EH (cell line): ENCODE results near the gene ZBTB20.
"Not testable (repeated sequence)": the region's sequence is repeated elsewhere in the genome, so short reads cannot be mapped to it uniquely, and the experiment has no call there.

Experiments used
- DNase-seq: peaks from one replicate; pipeline ENCODE4 v3.0.0-alpha.2; 2015; ENCODE audit warnings: low read depth

The ZBTB20 gene

DNA sequence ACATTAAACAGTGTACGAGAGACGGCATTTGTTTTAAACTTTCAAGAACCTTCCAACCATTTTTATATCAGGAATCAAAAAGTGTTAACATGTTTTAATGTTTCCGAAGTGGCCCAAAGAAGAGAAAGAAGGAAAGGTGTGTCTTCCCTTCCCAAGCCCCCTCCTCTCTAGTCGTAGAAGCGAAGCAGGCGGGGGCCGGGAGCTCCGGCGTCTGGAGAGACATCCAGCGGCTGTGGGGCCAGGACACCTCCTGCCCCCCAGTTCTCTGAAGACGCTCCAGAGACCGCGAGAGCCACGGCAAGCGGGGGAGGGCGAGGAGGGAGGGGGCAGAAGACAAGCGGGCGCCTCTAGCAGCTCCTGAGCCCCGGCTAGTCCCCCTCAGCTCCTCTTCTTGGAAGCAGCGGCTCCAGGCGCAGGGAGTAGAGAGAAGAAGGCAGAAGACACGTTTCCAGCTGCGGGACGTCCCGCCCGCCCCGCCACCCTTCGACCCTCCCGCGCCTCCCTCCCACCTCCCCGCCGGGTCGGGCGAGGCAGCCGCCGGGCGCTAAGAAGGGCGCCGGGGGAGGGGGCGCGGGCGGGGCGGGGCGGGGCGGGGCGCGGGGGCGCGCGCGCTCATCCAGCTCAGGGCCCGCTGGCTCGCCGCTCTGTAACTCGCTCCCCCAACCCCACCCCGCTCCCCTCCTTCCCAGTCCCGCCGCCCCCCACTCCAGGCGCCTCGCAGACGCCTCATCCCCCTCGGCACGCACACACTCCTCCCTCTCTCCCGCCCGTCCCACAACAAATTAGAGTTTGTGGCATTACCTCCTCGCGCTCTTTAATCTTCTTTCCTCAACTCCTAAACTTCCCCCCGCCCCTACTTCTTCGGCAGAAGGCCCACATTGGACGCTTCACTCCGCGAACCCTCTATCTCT, at the start of gene ZBTB20:
TSS of gene ZBTB20 (minus strand) at position 871 of the 911 bp plus-strand sequence.
- peak; percentile 82 for DNase-seq

- peak; percentile 30 for DNase-seq
Observed at GRCh38 chr3:115194476-115194875, 47.4 kb upstream of the ZBTB20 start.

GRCh38 chr3:115190747-115191146, 43.7 kb upstream of the ZBTB20 start:
- no peak for DNase-seq

- DNase-seq = no peak
Observed at GRCh38 chr3:115187149-115187757, 40.2 kb upstream of the ZBTB20 start.

DNA sequence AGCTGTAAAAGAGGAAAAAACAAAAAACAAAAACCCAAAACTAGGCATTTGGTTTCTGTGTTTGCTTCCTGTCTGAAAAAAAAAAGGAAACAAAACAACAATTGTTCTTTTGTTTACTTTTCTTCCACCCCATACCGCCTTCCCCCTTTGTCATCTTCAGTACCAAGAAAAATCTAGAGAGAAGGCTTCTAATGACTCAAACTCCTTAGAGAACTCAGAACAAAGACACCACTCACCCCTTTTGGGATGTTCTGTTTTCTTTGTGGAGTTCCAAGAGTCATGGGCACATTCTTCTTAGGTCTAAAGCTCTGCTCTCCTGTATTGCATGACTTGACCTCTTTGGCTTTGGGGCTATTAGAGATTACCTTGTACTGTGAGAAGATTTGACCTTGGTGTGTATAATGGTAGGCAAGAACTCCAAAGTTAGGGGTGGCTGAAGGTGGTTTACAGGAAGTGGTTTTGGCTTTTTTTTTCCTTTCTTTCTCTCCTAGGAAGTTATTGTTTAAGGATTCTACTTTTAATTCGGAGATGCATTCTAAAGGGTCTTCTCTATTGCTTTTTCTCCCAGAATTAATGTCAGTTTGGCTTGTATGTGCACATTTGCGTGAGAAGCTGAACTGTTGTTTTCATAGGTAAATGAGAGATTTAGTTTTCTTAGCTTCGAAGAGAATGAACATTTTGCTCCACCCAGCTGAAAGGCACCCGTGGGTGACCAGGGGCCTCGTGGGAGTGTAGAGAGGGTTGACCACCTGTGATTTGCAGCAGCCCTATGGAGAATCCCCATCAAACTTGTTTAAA, 39.5 kb upstream of the ZBTB20 start:
- DNase-seq = no peak

GRCh38 chr3:115184859-115185572, 37.9 kb upstream of the ZBTB20 start:
- not testable (repeated sequence) for DNase-seq

DNA sequence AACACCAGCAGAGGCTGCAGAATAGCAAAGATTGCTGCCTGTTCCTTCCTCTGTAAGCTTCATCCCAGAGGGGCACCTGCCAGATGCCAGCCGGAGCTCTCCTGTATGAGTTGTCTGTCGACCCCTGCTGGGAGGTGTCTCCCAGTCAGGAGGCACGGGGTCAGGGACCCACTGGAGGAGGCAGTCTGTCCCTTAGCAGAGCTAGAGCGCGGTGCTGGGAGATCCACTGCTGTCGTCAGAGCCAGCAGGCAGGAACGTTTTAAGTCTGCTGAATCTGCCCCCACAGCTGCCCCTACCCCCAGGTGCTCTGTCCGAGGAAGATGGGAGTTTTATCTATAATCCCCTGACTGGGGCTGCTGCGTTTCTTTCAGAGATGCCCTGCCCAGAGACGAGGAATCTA, 31.8 kb upstream of the ZBTB20 start:
- not testable (repeated sequence) for DNase-seq

GRCh38 chr3:115169808-115170207, 22.7 kb upstream of the ZBTB20 start:
- DNase-seq = no peak

DNA sequence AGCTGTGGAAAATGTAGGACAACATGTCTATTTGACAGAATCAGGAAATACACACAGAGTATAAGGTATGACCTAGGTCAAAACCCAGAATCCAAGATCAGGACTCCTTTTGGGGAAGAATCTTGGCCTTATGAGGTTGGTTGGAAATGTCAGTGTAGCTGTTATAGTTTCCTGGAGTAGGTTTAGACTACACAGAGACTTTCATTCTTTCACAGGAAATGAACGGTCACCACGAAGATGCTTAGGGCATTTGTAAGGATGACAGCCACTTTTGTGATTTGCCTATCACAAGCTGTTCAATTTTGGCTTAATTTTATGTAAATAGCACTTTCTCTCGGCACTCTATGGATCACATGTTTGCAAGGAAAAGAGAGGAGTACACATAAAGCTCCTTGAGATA, 18.6 kb upstream of the ZBTB20 start:
- DNase-seq = peak; percentile 27

DNA sequence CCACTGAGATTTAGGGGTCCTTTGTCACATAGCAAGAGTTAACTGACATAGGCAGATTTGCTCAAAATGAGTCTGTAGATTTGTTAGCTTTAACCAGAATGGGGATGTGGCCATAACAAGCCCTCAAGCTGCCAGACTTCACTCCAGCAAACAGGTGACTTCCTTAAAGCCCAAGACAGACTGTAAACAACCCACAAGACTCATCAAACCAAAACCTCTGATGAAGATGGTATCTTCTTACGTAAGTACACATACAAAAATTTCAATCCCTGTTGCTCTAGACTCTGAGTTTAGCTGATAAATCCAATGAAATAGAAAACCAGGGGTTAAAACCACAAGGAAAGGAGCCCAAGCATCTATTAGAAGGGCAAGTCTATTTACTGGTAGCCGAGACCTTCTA, 18.2 kb upstream of the ZBTB20 start:
- no peak for DNase-seq

DNA sequence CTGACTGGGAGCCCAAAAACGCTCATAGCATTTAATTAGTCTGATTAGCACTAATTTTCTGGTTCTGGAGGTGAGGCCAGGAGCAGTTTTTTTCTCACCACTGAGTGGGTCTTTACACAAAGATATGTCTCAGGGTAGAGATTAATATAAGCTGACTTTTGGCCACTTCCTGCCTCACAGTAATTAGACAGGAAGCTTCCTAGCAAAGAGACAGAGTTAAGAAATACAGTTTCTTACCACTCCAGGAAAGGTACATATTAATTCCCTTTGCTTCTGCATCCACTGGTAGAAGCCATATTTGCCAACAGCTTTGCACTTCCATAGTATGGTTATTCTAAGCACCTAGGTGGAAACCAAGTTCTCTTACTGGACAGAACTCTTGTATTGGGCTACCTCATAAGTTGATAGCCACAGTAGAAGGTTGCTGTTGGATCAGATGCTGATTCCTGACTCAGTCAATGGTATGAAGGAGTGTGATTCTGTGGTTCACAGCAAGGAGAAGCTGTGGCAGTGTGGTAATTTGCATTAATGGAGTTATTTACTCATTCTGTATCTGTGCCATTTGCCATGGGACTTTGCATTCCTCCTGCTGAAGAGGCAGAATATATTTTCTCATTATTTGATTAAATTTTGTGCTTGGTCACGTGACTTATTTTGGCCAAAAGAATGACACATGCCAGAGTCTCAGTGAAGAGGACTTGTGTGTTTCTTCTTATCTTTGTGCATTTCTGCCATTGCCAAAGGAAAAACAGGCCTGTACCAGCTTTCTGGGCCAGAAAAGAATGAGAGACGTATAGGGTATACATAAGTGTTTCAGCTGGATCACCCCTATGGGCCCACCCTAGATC, 17.5 kb upstream of the ZBTB20 start:
- DNase-seq = peak; percentile 9

DNA sequence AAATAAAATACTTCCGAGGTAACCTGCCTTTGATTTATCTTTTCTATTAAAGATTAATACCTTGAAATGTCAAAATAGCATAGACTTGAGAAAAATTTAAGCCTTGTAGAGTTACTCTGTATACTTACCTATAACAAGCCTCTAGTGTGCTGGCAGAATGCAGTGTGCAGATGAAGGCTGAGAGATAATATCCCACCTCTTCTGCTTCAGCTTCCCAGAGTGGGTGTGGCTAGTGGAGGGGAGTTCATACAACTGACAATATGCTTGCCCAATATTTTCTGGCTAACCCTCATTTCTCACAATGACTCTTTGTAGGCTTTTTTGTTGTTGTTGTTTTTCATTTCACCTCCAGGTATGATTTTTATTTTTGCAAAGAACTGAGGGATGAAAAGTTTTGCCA, 15.7 kb upstream of the ZBTB20 start:
- DNase-seq = no peak

DNA sequence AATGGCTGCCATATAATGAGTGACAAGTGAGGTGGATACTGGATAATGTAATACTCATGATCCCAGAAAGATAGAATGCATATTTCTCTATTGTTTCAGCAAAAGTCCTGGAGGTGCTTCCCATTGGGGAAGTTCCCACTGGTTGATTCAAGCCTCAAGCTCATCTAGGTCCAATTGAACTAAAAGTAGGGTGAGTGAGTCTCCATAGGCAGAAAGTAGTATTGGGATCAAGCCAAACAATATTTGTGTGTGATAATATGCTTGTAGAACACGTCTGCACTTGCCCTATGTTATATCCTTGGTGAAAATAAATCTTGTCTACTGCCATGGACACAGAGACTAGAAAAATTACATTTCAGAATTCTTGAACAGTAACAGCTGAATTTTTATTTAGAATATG, 14.8 kb upstream of the ZBTB20 start:
- DNase-seq = no peak

GRCh38 chr3:115161168-115161834, 14.2 kb upstream of the ZBTB20 start:
- DNase-seq = no peak

GRCh38 chr3:115160295-115160694, 13.2 kb upstream of the ZBTB20 start:
- DNase-seq = no peak

- no peak for DNase-seq
Observed at GRCh38 chr3:115156046-115156654, 9.1 kb upstream of the ZBTB20 start.

- no peak for DNase-seq
Observed at GRCh38 chr3:115154611-115155010, 7.5 kb upstream of the ZBTB20 start.

DNA sequence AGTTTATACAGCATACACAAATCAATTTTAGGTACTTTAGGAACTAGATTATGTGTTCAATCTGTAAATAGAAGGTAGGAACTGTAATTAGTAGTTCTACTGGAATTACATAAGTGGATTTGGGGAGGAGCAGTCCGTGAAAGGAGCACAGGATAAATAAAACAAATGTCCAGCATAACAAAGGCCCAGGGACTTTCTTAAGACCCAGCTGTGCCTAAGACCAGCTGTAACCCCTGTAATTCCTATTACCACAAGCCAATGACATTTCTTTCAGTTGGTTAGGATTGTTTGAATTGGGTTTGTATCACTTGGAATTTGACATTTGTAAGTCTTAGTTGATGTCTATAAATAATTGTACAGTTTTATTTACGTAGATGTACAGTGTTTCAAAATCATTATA, 4.8 kb upstream of the ZBTB20 start:
- no peak for DNase-seq

DNA sequence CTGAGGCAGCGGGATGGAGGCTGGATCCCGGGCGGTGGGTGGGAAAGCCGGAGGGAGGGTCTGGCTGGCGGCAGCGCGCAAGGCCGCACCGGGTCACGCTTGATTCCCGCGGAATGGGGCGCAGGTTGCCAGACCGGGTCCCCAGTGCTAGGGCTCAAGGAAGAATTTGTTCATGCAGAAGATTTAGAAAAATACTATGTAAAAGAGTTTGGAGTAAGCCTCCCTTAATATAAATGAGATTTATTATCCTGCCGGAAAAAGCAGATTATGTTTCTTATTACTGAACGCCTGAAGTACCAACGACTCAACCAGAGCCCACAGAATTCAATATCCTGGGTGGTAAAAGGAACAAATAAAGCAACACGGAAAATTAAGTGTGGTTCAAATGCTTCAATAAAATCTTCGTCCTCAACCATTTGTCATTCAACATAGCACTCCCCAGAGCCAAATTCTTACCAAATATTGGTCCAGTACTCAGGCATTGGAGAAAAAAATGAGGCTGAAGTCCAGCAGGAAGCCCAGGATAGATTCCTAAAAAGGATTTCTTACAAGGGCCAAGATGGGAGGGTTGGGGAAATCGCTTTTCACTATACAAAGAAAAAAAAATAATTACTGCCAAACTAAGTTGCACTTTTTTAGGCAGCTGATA, 1.2 kb upstream of the ZBTB20 start:
- DNase-seq = peak; percentile 33
